ENCODE data around the gene MNS1. TPM values are rescaled to one million over a fixed set of nuclear protein-coding genes. Genes with fewer than 3 reads are reported as not detected.
"Not testable (repeated sequence)": the region's sequence is repeated elsewhere in the genome, so short reads cannot be mapped to it uniquely, and the experiment has no call there.

The MNS1 gene
- total RNA-seq, 1 donor from 2014 or later, result 0.77 TPM

DNA sequence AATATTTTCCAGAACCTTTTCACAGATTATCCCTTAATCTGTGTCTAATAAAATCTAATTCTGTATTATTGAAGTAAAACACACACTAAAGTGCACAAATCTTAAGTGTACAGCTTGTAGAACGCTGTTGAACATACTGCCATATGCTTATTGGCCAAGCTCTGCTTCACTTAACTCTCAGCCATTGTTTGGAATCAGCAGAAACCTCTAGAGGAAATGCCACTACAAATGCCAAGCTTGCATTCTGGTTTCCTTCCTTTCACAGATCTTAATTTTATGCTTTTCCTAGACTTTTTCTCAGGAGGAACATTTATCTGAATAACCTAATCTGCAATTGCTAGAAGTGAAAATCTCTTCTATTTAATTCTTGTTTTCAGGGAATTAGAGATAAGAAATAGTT, 10.1 kb downstream of the MNS1 start:
- DNase-seq (ENCODE audit: low spot score), result no peak

DNA sequence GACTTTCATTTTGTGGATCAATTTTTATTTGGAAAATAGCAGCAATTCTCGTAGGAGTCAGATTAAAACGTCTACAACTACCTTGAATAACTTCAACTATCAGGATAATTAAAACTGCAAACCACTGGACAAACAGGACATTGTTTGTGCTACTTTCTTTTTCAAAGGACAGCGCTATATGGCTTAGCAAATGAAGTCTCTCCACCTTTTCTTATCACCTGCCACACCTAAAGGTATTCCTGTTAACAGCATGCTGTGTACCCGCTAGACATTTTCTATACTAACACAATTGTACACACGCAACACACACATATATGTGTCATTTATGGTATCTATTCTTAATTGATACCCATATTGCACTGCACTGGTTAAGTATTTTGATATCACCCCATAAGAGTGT, 19.2 kb downstream of the MNS1 start:
- DNase-seq (ENCODE audit: low spot score), result no peak

- DNase-seq (ENCODE audit: low spot score), result no peak
These were observed 22.6 kb downstream of the MNS1 start for GRCh38 chr15:56442354-56442753.

DNA sequence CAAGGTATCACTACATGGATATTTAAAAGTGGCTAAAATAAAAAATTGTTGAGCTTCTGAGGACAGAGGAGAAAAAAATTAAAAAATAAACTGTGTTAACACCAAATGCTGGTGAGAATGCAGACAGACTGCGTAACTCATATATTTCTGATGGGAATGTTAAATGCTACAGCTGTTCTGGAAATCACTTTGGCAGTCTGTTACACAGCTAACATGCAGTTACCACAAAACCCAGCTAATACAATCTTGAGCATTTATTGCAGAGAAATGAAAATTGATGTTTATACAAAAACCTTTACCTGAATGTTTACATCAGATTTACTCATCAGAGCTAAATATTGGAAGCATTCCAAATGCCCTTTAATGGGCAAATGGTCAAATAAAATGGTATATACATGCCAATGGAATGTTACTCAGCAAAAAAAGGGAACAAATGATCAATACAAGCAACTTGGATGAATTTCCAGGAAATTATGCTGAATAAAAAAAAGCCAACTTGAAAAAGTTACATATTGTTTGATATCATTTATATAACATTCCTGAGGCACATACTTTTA, 24.6 kb downstream of the MNS1 start:
- no peak for DNase-seq (ENCODE audit: low spot score)

GRCh38 chr15:56432304-56432703, 32.6 kb downstream of the MNS1 start:
- no peak for DNase-seq (ENCODE audit: low spot score)

DNA sequence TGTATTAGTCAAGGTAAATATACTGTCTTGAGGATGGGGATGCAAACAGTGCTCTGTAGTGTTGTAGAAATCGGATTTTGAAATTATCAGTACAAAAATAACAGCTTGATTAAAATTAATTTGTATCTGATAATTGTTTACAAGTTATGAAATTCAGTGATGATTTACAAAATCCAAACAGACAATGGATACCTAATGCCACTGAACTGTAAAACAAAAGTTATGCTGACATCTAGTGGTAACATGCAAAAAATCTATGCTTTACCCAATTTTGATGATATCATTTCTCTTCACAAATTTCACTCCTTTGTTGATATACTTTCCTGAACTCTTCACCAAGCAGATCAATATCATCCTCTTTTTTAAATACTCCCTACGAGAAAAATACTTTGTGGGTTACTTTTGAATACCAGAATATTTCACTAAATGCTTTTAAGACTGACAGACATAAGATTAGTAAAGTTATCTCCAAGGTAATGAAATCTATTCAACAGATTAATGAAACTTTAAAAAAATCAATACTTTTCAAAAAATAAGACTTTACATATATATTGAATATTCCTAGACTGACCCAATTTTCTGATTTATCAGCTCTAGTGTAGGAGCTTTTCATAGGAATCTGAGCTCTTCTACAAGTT, 36.0 kb downstream of the MNS1 start:
- no peak for DNase-seq (ENCODE audit: low spot score)

GRCh38 chr15:56425976-56426375, 39.0 kb downstream of the MNS1 start:
- DNase-seq (ENCODE audit: low spot score), result no peak

DNA sequence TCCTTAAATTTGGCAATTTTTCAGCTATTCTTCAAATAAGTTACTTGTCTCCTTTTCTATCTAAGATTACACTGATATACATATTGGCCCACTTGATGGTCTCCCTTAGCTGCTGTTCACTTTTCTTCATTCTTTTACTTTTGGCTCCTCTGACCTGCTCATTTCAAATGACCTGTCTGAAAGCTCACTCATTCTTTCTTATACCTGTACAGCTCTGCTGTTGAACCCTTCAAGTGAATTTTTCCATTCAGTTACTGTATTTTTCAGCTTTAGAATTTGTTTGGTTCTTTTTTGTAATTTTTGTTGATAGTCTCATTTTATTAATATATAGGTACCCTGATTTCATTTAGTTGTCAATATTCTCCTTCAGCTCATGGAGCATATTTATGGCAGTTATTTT, 39.7 kb downstream of the MNS1 start:
- no peak for DNase-seq (ENCODE audit: low spot score)

DNA sequence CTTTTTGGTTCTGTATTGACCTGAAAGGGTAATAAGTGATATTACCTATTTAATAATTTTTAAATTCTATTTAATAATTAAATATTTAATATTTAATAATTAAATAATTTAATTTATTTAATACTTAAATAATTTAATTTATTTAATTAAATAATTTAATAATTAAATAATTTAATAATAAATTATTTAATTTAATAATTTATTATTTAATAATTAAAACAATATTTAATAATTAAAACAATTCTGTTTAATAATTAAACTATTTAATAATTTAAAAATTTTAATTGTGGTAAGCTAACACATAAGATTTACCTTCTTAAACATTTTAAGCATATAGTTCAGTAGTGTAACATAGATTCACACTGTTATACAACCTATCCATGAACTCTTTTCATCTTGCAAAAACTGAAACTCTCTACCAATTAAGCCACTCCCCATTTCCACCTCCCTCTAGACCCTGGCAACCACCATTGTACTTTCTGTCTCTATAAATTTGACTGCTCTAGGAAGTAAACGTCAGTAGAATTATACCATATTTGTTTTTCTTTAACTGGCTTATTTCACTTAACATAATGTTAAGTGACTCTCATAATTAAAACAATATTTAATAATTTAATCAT, 51.7 kb downstream of the MNS1 start:
- DNase-seq (ENCODE audit: low spot score), result not testable (repeated sequence)

DNA sequence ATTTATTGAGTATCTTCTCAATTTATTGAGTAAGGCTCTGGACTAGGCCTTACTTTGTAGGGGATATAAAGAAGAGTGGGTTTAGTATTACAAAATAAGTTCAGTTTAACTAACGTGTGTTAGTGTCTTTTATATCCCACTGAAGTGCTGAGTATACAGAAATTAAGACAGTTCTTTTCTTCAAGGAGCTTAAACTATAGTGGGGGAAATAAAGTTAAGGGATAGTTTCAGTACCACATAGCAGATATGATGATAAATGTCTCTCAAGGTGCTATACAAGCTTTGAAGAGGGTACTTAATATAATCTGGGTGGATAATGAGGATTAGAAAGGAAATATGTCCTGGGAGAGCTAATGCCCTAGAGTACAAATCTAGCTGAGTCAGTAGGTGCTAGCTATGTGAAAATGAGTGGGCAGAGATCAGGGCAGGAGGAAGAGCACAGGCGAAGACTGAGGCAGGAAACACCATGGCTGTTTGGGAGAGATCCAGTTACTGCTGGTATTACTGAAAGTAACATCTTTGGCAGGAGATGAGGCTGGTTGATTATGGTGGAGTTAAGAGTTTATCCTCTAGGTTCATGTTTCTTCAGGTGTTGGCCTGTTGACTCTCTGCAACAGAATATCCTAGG, 53.7 kb downstream of the MNS1 start:
- DNase-seq (ENCODE audit: low spot score), result no peak

DNA sequence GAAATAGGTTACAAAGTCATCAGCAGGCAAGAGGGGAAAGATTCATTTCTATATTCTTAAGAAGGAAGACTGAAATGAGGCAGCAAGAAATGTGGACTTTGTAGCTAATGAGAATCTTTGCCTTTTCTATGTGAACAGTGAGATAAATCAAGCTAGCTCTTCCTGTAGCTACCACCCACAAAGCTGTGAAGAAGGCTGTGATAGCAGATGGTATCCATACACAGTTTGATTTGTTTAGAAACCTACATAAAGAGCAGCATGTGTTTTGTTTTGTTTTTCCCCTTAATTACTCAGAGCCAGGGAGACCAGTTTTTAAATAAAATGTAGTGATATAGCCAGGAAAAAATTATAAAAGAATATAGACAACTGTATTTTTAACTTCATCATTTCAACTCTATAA, 54.2 kb downstream of the MNS1 start:
- DNase-seq (ENCODE audit: low spot score), result no peak

DNA sequence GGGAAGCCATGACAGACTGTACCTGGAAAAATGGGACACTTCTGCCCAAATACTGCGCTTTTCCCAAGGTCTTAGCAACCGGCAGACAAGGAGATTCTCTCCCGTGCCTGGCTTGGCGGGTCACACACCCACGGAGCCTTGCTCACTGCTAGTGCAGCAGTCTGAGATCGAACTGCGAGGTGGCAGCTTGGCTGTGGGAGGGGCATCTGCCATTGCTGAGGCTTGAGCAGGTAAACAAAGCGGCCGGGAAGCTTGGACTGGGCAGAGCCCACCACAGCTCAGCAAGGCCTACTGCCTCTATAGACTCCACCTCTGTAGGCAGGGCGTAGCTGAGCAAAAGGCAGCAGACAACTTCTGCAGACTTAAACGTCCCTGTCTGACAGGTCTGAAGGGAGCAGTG, 65.7 kb downstream of the MNS1 start:
- DNase-seq (ENCODE audit: low spot score), result peak; percentile 79

GRCh38 chr15:56397325-56397724, 67.6 kb downstream of the MNS1 start:
- not testable (repeated sequence) for DNase-seq (ENCODE audit: low spot score)

GRCh38 chr15:56394909-56395308, 70.0 kb downstream of the MNS1 start:
- DNase-seq (ENCODE audit: low spot score), result no peak

DNA sequence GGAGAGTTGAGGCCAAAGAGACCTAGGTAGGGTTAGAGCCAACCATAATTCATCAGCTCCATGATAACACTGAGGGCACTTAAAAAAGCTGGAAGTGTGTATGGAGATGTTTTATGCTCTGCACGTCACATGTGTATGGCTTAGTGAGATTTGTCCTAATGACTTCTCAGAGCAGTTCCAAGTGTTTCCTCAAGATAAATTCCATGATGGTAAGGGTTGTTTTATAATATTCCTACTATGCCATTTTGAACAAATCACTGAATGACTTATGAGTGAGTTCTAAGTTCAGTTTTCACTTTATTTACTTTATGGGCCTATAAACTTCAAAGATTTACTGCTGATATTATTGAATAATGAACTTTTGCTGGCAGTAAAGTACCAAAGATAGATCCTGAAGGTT, 71.7 kb downstream of the MNS1 start:
- no peak for DNase-seq (ENCODE audit: low spot score)

DNA sequence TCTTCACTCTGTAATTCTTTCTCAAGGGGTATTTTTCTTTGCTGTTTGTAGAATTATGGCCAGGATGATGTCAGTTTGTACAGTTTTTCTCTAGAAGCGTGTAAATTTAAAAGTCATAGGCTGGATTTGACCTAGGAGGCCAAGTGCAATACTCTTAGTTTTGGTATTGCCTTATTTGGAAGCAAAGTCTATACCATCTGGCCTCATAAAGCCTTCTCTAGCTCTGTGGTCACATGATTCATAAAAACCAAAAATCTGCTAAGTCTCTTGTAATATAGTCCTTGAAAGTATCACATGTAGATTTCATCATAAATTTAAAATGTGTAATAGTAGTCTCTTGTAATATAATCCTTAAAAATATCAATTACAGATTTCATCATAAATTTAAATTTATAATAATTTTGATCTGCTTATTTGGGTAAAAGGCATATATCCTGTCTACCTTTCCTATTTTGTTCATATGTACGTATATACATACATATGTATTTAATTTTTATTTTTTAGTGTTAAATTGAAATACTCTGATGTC, 74.1 kb downstream of the MNS1 start:
- DNase-seq (ENCODE audit: low spot score), result no peak

DNA sequence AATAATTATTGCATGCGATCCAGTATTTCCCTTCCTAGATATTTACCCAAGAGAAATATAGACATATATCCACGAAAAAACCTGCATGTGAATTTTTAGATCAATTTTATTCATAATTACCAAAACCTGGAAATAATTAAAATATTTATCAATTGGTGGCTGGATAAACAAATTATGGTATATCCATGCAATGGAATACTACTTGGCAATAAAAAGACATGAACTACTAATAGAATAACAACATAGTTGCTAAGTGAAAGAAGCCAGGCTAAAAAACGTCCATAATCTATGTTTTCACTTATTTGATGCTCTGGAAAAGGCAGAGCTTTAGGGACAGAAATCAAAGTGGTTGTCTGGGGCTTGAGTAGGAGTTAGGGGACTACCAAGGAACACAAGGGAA, 79.0 kb downstream of the MNS1 start:
- DNase-seq (ENCODE audit: low spot score), result no peak

DNA sequence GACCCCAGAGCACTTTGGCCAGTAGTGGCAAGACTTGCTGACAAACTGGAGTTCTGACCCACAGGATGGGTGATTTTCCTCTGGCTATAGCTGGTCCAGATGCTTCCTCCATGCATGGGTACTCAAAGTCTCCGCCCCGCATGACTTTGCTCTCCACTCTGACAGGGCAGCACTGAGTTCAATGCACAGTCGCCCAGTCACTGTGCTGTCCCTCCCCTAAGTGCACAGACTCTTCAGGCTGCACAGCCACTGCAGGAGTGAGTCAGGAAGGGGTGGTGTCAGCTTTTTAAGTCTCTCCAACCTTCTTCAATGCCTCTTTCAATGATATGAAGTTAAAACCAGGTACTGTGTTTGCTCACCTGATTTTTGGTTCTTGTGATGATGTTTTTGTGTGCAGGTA, 81.9 kb downstream of the MNS1 start:
- no peak for DNase-seq (ENCODE audit: low spot score)

All from mesenteric fat pad (tissue), 1 donor.